Vagina (tissue), 2 donors: ENCODE data around the gene MFAP3.

Experiments
- CTCF ChIP-seq, 3 experiments: fragments of 450-650 bp in 2 of 3; fragments of 200-600 bp in 1 of 3; sonication (generic) in 1 of 3; IDR thresholded peaks; one replicate each; pipeline ENCODE4 v1.5.1; 2017 to 2019; ENCODE audit warnings: antibody characterized with exemption in 3 of 3, mild to moderate bottlenecking in 2 of 3, moderate library complexity in 2 of 3
- POLR2AphosphoS5 ChIP-seq, 2 donors: sonication (generic); formaldehyde crosslinking; IDR thresholded peaks; one replicate each; pipeline ENCODE4 v1.9.0; 2017; ENCODE audit warnings: antibody characterized with exemption in 2 of 2, mild to moderate bottlenecking in 2 of 2, low read depth in 1 of 2; ENCODE audit not compliant: insufficient read depth in 1 of 2

- no peak for TF ChIP-seq CTCF (IDR thresholded peaks at IDR 0.05)
- no peak for TF ChIP-seq POLR2AphosphoS5 (IDR thresholded peaks at IDR 0.05; ENCODE audit: insufficient read depth in 1 of 2, low read depth in 1 of 2)
These were observed 12.8 kb upstream of the MFAP3 start for GRCh38 chr5:154025951-154026350.
